GM21447 (cell line): ENCODE results near the gene SUSD1.
"Not testable (repeated sequence)": the region's sequence is repeated elsewhere in the genome, so short reads cannot be mapped to it uniquely, and the experiment has no call there.

ENCODE experiments used
- ATAC-seq: cut with Tn5 transposase; IDR thresholded peaks from one replicate; pipeline ENCODE4 v1.9.1; 2021; ENCODE audit not compliant: unreplicated experiment

The SUSD1 gene

DNA sequence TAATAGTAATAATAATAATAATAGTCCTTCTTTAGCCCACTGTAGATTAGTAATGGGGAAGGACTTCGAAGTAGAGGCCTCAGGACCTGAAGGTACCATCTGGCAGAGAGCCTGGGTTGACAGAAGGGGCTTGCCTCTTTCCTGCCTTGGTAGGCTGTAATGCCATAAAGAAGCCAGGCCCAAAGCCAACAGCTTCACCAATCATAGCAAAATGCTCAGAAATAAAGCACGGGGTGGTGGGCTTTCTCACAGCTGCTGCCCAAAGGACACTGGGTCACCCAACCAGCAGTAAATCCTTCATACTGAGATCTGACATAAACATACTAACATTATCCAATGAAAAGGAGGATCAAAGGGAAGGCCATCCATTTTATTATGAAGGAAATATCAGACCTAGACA is 70.7 kb downstream of the SUSD1 start:
- no peak for ATAC-seq

DNA sequence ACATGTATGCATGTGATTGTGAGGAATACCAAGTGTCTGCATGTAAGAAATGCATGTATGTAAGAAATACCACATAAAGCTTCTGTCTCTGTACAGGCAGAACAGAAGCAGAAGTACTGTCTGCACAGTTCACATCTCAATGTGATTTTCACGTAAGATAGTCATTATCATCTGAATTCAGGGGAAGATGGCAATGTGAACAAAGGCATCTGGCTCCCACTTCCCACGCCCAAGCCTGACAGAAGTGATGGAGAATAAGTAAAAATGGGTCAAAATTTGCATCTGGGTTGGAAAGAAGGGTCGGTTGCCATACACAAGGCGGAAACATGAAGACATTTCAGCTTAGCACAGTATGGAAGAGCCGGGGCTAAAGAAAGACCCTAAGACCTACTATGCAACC is 71.7 kb downstream of the SUSD1 start:
- no peak for ATAC-seq

DNA sequence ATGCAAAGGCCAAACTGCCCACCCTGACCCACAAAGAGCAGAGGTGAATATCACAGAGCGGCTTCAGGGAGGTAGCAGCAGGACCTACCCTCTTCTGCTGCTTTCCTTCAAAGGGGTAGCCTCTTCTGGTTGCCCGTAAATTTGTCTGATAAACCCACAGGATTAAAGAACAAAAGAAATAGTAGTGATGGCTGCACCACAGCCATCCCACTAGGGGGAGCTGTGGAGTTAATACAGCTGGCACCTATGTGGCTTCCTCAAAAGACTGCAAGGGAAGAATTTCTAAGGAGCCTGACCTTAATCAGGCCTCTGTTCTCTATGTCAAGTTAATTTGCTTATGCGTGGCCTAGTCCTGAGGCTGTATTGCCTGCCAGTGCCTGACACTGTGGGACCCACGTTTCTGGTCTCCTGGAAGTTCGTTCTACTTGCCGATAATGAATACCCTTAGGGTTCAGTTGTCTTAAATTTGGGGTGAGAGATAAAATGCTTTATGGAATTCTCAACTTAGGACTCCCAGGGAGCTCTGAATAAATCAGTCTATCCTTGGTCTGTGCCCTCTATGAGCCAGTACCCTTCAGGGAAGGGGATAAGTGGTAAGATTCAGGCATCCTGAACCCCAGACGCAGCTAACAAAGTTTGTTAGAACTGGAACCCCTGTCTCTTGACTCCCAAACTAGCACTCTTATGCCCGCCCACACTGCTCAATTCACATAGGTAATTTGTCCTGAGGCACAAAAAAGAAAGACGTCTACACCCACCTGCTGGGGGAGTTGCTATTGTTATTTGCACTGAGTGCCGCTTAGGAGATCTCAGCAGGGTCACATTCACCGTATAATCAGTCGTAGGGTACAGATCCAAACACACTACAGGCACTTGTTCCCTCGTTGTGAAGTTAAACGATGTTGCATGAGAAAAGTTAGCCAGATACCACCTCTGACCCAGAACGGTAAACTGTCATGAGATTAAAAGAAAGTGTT is 77.1 kb downstream of the SUSD1 start:
- ATAC-seq, result no peak

DNA sequence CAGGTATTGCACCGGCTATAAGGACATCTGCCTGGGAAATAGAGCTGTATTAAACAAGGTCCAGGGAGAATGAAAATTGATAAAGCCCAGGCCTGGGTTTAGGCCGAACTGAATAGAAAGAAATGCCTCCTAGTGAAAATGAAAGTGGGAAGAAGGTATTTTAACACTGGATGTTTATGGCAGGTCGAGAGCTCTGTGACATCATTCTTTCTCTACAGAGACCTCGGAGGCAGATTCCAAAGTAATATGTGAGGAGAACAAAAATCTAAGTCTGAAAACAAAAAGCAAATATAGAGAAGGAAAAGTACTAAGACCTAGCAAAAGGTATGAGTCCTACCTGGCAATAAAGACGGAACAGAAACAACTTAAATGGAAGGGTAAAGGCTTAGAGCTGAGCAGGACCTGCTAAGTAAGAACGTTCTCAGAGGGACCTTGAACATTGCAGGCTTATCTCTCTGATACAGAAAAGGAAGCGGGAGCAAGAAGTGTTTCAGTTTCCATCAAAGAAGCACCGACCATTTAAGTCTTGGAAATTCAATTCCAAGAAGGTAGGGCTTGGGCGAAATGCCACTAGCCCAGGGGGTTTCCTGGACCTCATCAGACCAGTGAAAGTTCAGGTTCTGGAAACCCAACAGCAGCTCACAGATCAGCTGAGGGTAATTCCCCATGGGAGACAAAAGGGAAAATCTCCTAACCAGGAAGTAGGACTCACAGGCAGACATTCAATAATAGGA is 80.0 kb downstream of the SUSD1 start:
- no peak for ATAC-seq

DNA sequence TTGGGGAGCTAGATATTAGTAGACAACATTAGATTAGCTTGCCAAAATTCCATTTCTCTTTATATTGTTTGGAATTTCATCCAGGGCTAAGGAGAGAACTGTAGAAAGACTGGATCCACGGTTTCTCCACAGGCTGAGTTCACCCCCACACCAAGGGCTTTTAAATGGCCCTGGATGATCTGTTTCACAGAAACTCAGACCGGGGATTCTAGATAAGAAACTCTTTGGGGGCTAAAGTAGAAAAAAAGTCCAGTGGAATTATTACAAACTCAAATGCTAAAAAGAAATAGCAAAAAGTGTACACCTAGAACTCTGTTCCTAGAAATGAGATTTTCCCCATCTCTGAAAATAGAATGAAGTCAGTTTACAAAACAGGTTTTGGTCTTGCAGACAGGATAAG is 80.9 kb downstream of the SUSD1 start:
- ATAC-seq, result no peak

DNA sequence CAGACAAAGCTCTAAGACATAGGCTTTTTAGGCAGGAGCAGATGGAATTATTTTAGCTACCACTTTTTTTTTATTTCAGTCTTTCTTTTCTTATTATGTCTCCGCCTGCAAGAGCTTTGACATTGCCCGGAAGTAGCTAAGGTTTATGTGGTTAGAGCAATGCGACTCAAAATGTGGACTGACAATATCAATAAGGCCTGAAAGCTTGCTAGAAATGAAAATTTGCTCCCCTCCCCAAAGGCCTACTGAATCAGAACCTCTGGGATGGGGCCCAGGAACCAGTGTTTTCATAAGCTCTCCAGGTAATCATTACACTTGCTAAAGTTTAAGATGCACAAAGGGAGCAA is 81.3 kb downstream of the SUSD1 start:
- no peak for ATAC-seq

DNA sequence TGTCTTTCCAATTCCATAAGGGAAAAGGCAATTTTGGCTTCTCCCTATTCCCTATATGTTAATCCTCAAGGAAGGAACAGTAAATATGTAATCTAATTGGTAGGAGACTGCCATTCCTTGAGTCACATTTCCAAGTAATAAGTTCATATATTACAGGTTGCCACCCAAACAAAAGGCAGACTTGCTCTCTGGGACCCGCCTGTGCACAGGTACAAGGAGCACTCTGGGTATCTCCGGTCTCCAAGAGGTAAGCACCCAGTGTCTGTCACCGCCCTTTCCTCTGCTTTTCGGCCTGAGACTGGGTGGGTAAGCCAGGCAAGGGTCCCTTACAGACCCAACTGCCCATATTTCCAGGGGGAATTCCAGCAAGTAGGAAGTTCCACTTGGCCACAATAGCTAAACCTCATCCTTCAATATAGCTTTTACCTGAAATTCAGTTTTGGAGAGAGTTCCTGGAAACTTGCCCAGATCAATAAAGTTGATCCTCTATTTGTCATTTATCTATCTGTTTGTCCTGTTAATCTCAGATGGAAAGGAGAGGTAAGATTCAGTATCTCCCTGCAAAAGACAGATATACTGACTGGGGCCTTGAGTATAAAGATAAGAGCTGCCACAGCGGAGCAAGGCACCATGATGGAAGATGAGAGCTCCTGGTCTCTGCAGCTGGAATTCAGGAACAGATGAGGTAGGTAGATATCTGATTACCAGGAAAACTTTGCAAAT is 81.8 kb downstream of the SUSD1 start:
- no peak for ATAC-seq

DNA sequence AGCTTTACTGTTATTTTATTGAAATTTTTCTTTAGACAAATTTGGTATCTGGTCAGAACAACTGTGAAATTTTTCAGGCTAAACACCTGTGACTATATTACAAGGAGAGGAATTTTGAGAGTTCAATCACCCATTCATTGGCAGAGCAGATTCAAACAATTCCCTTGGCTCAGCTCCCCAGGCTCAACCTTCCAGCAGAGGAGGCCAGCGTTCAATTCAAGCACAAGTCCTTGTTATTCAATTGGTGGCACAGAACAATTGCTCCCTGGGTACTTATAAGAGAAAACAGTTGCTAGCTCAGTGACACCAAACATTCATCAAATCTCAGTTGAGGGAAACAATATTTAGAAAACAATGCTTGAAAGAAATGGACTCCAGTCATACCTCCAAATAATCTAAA is 83.3 kb downstream of the SUSD1 start:
- ATAC-seq, result no peak

DNA sequence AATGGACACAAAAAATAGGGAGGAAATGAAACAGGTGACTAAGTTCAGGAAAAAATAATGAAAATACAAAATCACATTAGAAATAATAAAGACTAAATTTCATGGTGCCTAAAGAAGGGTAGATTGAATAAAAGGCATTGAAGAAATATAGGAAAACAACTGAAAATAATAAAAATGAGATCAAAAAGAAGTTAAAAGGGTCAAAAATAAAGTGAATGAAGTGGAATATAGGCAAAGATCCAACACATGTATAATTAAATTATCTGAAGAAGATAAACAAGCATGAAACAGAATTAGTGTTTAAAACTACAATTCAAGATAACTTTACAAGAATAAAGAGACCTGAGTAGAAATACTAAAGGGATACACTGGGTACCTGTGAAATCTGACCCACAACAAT is 87.6 kb downstream of the SUSD1 start:
- ATAC-seq, result no peak

DNA sequence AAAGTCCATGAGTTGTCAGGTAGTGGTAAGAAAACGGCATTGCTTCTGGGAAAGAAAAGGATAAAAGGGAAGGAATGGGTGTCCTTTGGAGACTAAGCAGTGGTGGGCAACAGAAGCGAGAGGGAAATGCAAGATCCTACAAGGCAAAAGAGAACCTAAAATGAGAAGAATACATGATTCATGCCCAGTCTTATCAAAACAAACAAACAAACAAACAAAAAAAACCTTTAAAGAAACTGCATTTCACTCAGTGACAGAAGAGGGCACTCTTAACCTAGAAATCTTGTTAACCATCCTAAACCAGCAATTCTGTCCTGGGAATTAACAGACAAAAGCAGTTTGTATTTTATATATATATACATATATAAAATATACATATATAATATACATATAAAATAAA is 88.5 kb downstream of the SUSD1 start:
- ATAC-seq, result no peak

DNA sequence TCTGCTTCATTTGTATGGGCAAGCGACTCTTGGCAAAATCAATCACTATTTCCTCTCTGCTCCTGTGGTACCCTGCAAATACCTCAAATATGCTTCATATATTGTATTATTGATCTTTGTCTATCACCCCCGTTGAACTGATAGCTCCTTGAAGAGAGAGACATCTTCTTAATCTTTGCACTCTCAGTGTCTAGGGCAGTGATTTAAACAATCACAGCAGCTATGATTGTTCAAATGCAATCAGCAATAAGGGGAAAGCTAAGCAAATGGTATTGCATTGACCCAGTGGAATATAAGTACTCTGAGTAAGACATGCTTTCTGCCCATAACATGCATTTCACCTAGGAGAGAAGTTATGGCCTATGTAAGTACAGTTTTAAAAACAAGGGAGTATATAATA is 90.2 kb downstream of the SUSD1 start:
- ATAC-seq, result no peak

DNA sequence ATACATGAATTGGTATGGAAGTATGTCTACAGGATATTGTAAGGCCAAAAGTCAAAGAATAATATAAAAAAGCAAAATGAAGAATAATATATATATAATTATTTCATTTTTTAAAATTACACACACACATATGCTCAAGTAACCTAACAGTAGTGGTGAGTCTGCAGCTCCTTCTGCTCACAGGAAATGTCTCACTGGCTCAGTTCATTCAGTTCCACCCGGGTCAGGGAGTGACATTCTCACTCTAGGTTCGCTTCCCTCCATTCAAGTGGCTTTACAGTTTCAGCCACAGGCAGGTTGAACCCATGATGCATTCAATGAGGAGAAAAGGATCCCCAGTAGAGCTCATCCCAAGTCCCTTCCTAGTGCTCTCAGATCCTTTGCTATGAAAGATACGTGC is 90.8 kb downstream of the SUSD1 start:
- ATAC-seq, result no peak

DNA sequence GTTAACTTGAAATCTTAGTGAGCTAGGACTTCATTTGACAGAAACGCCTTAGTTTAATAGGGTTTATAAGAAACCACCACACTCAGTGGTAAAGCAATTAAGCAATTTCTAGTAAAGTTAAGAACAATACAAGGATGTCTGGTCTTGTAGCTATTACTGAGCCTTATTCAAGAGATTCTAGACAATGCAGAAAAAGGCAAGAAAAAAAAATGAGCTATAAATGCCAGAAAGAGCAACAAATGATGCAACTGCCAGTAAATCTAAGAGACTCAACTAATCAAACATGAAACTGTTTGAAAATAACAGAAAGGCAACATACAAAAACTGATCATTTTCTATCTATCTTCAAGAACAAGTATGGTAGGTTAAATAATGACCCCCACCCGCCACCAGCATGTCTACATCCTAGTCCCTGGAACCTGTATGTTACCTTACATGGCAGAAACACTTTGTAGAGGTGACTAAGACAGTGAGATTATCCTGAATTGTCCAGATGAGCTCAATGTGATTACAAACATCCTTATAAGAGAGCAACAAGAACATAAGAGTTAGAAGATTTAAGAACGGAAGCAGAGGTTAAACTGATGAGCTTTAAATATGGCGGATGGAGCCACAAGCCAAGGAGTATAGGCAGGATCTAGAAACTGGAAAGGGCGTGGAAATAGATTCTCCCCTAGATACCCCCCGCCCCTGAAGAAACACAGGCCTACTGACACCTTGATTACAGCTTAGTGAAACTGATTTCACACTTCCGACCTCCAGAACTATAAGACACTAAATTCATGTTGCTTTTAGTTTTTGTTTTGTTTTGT is 93.0 kb downstream of the SUSD1 start:
- ATAC-seq, result no peak

DNA sequence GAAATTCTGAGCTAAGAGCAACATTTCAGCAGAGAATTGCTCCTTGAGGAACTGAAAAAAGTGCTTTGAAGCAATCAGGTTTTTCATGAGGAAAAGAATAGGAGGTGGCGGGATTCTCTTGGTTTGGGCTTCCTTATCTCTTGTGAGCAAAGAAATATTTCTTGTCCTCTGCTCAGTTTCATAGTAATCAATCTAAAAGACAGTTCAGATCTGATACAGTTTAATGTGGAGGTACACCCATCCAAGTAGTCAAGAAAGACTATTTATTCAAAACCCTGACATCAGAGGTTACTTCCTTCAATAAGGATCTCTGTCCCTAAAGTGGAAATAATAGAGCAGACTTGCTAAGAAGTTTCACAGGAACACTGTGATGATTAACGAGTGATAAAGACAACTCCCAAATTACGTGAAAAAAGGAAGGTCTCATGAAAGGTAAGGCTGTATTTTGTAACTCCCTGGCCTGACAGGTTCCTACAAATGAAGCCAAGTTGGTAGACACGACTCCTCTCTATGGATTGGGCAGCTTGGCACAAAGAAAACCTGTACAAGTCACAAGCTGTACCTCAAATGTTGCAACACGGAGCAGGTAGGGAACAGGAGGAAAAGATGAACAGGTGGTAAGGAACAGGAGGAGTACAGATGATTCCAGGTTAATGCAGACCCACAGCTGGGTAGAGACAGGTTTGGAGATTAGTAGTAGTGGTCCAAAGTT is 94.1 kb downstream of the SUSD1 start:
- no peak for ATAC-seq

DNA sequence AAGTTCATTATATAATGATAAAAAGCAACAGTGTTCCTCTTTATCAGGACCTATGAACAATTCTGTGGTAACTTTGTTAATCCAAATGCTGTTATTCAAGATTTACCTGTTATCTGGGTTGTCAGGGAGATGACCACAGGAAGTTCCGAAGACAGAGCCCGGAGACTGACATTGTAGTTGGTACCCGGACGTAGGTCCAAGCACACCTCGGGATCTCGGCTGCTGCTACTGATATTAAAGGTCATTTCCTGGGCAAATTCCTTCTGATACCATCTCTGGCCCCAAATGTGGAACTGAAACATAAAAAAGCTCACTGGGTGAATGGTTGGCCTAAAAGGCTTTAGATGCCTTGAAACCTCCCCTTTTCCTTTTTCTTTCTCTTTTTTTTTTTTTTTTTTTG is 96.7 kb downstream of the SUSD1 start:
- no peak for ATAC-seq

DNA sequence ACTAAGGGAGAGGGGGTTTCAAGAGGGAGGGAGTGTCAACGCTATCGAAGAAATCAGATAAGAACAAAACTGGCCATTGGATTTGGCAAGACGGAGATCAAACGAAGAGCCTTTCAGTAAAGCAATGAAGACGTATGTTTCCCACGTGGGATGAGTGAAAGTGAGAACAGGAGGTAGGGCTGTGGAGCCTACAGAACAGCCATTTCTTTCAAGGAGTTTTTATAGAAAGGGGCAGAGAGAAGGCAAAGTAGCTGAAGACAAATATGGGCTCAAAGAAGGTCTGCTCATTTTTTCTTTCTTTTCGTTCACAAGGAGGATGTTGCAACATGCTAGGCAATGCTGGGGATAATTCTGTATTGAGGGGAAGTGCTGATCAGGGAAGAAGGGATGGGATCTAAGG is 98.3 kb downstream of the SUSD1 start:
- ATAC-seq, result no peak

DNA sequence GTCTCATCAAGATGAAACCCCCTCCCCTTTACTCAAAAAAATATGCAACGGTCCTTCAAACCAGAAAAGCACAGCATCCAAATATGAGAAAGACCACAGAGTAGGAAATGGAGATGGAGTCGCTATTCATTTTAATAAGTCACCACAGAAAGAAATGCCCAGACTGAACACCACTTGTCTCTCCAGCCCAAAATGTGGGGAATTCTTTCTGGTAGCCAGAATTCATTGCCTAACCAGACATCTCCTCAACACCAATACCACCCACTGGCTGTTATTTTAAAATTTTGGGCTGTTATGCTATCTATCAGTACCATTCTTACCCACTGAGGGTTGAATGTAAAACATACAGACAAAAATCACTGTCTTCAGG is 100.1 kb downstream of the SUSD1 start:
- ATAC-seq, result no peak

DNA sequence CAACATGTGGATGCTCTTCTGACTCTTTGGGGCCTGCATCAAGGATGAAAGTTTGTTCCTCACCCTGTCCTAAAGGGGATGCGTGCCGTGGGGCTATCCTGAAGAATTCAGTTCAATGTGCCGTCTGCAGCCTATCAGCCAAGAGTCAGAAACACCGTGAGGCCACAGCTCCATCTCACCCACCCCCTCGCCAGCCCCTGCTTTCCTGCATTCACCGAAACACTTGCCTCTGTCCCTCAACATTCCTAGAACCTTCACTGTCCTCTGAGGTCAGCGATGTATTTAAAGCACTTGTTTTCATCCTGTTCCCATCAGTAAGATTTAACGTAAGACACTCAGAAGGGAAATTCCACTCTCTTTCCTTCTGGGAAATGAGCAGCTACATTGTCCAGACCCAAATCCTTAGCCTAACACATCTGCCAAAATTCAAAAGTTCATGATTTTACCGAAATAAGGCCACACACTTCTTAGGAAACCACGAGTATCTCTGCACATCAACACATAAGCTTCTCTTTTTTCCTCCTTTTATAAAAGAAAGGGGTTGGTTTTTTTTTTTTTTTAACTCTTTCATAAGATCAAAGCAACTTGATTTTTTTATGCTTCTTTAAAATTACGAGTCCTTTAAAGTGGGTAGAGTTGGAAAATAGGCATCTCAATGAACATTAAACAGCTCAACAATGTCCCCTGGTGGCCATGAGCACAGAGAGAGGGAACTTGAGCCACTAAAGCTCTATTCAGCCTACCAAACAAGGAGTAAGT is 100.7 kb downstream of the SUSD1 start:
- ATAC-seq, result no peak

DNA sequence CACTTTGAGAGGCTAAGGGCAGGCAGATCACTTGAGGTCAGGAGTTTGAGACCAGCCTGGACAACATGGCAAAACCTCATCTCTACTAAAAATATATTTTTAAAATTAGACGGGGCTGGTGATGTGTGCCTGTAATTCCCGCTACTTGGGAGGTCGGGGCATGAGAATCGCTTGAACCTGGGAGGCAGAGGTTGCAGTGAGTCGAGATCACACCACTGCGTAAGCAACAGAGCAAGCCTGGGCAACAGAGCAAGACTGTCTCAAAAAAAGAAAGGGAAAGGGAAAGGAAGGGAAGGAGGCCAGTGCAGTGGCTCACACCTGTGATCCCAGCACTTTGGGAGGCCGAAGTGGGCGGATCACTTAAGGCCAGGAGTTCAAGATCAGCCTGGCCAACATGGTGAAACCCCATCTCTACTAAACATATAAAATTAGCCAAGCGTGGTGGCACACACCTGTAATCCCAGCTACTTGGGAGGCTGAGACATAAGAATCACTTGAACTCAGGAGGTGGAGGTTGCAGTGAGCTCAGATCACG is 101.4 kb downstream of the SUSD1 start:
- not testable (repeated sequence) for ATAC-seq
